Stomach smooth muscle (tissue), 2 donors: ENCODE data around the gene POGK.

Experiments used
- H3K27ac ChIP-seq: one replicate; pipeline ENCODE4 v1.7.0; 2013; ENCODE audit warnings: mild to moderate bottlenecking, low read length, inconsistent platforms
- H3K27me3 ChIP-seq, 2 donors: one replicate each; pipeline ENCODE4 v1.7.0; 2013; ENCODE audit warnings: low read length in 2 of 2; ENCODE audit not compliant: insufficient read depth in 2 of 2, control insufficient read depth in 1 of 2
- H3K36me3 ChIP-seq, 2 donors: one replicate each; pipeline ENCODE4 v1.7.0; 2013; ENCODE audit warnings: low read length in 2 of 2; ENCODE audit not compliant: control insufficient read depth in 2 of 2, insufficient read depth in 2 of 2
- H3K4me1 ChIP-seq: one replicate; pipeline ENCODE4 v1.7.0; 2013; ENCODE audit warnings: low read length; ENCODE audit not compliant: control insufficient read depth, insufficient read depth
- H3K4me3 ChIP-seq, 2 donors: one replicate each; pipeline ENCODE4 v1.7.0; 2013; ENCODE audit warnings: low read length in 2 of 2
- H3K9ac ChIP-seq, 2 donors: one replicate each; pipeline ENCODE4 v1.7.0; 2013; ENCODE audit warnings: low read length in 2 of 2, mild to moderate bottlenecking in 1 of 2
- H3K9me3 ChIP-seq, 2 donors: one replicate each; pipeline ENCODE4 v1.7.0; 2013; ENCODE audit warnings: low read length in 2 of 2; ENCODE audit not compliant: control insufficient read depth in 2 of 2
- donor health status: healthy.
- donor health status: Pancreatic carcinoma.

The POGK gene

GRCh38 chr1:166836733-166837132, 2.5 kb upstream of the POGK start:
- Histone ChIP-seq H3K27ac (no peak overlapping the region), H3K4me1 (peaks cover 22% of the 10 kb centered on the region), H3K36me3 (peaks cover 7% of the 10 kb centered on the region in 2 donors), H3K27me3 (no peaks in the 10 kb centered on the region), H3K9me3 (no peaks in the 10 kb centered on the region), H3K9ac (no peak overlapping the region), H3K4me3 (no peak overlapping the region)

DNA sequence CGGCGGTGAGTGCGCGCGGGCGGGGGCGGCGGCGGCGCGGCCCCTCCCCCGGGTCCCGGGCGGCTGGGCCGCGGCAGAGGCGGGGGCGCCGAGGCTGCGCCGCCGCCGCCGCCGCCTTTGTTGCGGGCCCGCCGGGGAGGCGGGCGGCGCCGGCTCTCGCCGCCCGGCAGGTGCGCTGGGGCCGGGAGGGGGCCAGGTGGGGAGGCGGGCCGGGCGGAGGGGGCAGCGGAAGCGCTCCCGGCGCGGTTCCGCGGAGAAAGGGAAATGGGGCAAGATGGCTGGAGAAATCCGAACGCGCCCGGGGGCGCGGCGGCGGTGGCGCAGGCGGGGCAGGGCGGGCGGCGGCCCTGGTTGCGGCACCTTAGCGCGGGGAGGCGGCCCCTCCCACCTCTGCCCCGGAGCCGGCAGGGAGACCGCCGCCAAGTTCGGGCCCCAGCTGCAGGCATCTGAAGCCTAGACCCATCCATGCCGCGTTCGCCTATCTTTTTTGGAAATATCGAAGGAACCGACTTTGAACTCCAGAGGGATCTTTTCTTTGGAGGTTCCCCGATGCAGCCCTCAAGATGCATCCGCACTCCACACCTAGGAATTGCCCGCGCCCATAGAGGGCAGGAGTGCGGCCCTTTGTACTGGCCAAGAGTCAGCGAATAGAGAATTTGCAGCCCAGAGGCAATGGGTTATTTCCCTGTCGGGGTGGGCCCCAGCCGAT, 479 bp downstream of the POGK start:
- Histone ChIP-seq H3K4me3 (peak overlapping the region; percentile 74 to 88), H3K36me3 (peaks cover 15 to 31% of the 10 kb centered on the region in 2 donors), H3K4me1 (peaks cover 46% of the 10 kb centered on the region), H3K27ac (peak overlapping the region; percentile 67), H3K9ac (peak overlapping the region; percentile 64 to 70), H3K9me3 (no peaks in the 10 kb centered on the region), H3K27me3 (no peaks in the 10 kb centered on the region)

- H3K27ac ChIP-seq = peak overlapping the region; percentile 67
- H3K27me3 ChIP-seq = no peaks in the 10 kb centered on the region
- peak overlapping the region; percentile 64 to 70 for H3K9ac ChIP-seq
- peaks cover 15 to 35% of the 10 kb centered on the region in 2 donors for H3K36me3 ChIP-seq
- H3K9me3 ChIP-seq = no peaks in the 10 kb centered on the region
- H3K4me3 ChIP-seq = peak overlapping the region; percentile 74 to 80
- H3K4me1 ChIP-seq = peaks cover 50% of the 10 kb centered on the region
Measured at GRCh38 chr1:166840309-166841274, 1.3 kb downstream of the POGK start.

DNA sequence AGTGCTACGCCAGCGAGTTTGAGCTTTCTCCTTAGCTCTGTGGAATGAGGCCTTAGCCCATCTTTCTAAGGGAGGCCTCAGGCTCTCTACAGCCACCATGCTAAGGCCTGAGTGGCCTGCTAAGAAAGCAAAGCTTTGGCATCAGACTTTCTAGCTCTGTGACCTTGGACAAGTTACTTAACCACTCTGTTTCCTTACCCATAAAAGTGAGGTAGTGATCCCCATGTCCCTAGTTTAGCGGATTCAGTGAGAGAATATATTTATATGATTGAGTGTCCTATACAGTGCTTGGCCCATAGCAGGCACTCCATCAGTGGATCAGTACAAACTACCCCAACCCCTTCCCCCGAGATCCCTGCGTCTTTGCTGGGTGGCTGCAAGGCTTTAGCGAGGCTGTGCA, 4.0 kb downstream of the POGK start:
- no peaks in the 10 kb centered on the region for H3K27me3 ChIP-seq
- H3K4me1 ChIP-seq = peaks cover 51% of the 10 kb centered on the region
- H3K36me3 ChIP-seq = peaks cover 30 to 52% of the 10 kb centered on the region in 2 donors
- H3K9me3 ChIP-seq = no peaks in the 10 kb centered on the region
- no peak overlapping the region for H3K4me3 ChIP-seq
- peak overlapping the region in 1 of 2 donors; percentile 29 for H3K9ac ChIP-seq
- peak overlapping the region; percentile 41 for H3K27ac ChIP-seq

- Histone ChIP-seq H3K9me3 (no peaks in the 10 kb centered on the region), H3K4me3 (no peak overlapping the region), H3K27me3 (no peaks in the 10 kb centered on the region), H3K4me1 (peaks cover 47% of the 10 kb centered on the region), H3K36me3 (peaks cover 37 to 58% of the 10 kb centered on the region in 2 donors), H3K9ac (peak overlapping the region; percentile 26 to 62), H3K27ac (peak overlapping the region; percentile 41)
Measured at GRCh38 chr1:166843769-166844596, 4.7 kb downstream of the POGK start.

DNA sequence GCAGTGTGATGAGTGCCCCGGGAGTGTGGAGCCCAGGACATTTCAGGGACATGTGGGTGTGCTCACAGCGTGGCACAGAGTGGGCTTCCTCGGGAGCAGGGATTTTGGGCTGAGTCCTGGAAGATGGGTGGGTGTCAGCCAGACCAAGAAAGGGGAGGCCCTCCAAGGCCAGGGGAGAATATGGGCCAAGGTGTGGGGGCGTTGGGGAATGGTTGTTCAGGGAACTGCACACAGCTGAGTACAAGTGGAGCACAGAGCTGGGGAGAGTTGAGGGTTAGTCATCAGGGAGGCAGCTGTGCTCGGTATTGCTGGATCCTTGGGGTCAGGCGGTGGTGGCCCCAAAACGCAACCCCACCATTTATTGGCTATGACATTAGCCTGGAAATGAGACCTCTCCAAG, 5.5 kb downstream of the POGK start:
- Histone ChIP-seq H3K9me3 (no peaks in the 10 kb centered on the region), H3K27me3 (no peaks in the 10 kb centered on the region), H3K4me3 (no peak overlapping the region), H3K27ac (peak overlapping the region; percentile 31), H3K9ac (no peak overlapping the region), H3K4me1 (peaks cover 47% of the 10 kb centered on the region), H3K36me3 (peaks cover 45 to 66% of the 10 kb centered on the region in 2 donors)

DNA sequence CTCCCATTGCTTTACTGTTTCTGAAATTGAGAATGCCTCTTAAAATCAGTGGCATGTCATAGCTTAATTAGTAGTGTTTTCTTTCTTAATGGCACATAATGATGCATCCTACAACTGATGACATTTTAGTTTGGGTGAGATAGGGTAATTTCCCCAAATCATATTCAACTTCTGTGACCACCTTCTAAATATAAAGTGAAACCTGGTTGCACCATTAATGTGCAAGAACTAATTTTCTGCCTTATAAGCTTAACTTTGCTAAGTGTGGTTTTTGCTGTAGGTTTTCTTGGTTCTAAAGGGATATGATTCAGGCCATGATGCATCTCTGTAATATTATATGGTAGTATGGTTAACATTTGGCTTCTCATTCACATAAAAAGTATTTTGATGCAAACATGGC, 8.9 kb downstream of the POGK start:
- Histone ChIP-seq H3K36me3 (peaks cover 57 to 78% of the 10 kb centered on the region in 2 donors), H3K9me3 (no peaks in the 10 kb centered on the region), H3K27me3 (no peaks in the 10 kb centered on the region), H3K9ac (no peak overlapping the region), H3K27ac (no peak overlapping the region), H3K4me3 (no peak overlapping the region), H3K4me1 (peaks cover 19% of the 10 kb centered on the region)

GRCh38 chr1:166849135-166849534, 9.9 kb downstream of the POGK start:
- no peak overlapping the region for H3K9ac ChIP-seq
- H3K36me3 ChIP-seq = peaks cover 64 to 79% of the 10 kb centered on the region in 2 donors
- no peak overlapping the region for H3K27ac ChIP-seq

DNA sequence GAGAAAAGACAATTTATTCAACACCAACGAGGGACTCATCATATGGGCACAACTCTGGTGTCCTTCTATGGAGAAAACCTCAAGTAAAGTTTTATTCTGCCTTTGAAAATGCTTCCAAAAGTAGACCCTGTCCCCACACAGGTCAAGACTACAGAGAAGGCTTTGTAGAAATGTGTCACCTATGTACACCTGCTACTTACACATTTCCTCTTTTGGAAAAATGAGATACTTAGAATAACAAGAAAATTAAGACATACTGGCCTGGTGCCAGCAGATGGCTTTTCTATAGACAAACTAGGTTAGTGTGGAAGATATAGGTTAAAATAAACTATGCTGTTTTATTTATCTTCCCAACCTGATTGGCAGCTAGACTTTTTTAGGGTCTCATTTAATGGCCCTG, 13.6 kb downstream of the POGK start:
- H3K9ac ChIP-seq = no peak overlapping the region
- peaks cover 67 to 75% of the 10 kb centered on the region in 2 donors for H3K36me3 ChIP-seq
- no peak overlapping the region for H3K27ac ChIP-seq
- no peak overlapping the region for H3K4me3 ChIP-seq
- no peaks in the 10 kb centered on the region for H3K27me3 ChIP-seq
- H3K4me1 ChIP-seq = no peaks in the 10 kb centered on the region
- no peaks in the 10 kb centered on the region for H3K9me3 ChIP-seq

More at GRCh38 chr1:166849135-166849534, 9.9 kb downstream of the POGK start:
- H3K27me3 ChIP-seq = no peaks in the 10 kb centered on the region
- no peak overlapping the region for H3K4me3 ChIP-seq
- no peaks in the 10 kb centered on the region for H3K9me3 ChIP-seq
- H3K4me1 ChIP-seq = peaks cover 10% of the 10 kb centered on the region

DNA sequence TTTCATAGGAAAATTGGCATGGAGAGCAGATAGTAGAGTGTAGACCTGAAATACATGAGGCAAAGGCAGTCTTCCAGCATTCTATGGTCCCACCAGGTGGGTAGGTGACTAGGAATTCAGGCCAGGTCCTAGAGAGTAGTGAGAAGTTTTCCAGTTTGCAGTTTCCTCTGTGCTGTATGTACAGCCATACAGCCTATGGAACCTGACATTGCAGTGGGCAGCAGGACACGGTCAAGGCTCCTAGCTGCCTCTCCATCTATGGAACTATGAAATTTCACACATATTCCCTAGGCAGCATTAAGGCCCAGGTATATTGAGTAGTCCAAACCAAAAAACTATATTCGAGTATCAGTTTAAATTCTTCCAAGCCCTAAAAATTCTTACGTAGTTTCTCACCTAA, 16.3 kb downstream of the POGK start:
- Histone ChIP-seq H3K4me3 (no peak overlapping the region), H3K36me3 (peaks cover 52 to 62% of the 10 kb centered on the region in 2 donors), H3K27me3 (no peaks in the 10 kb centered on the region), H3K9me3 (no peaks in the 10 kb centered on the region), H3K9ac (no peak overlapping the region), H3K27ac (no peak overlapping the region), H3K4me1 (no peaks in the 10 kb centered on the region)
